ENCODE results near the gene HM13. TPM values are rescaled to one million over a fixed set of nuclear protein-coding genes. Genes with fewer than 3 reads are reported as not detected.

HM13 gene
- total RNA-seq, 2 donors from 2014 or later = 99.7 to 131 TPM

DNA sequence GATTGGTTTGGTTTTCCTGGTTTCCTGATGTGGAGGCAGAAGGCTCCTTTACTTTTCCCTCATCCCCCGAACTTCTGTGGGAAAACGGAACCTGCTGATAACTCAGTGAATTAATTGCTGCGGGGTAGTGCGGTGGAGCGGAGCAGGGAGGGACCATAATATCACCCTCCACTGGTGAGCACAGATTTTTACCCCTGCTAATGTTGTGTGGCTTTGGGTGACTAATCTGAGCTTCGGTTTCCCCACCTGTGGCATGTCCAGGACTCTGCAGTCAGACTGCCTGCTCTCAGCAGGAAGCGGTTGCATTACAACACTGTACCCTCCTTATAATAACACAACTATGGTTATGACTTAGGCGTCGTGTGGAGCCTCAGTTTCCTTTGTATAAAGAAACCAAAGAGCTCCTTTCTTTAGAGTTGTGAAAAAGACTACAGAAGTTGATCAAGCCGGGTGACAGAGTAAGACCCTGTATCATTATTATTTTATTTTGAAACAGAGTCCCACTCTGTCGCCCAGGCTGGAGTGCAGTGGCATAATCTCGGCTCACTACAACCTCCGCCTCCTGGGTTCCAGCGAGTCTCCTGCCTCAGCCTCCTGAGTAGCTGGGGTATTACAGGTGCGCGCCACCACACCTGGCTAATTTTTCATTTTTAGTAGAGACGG lies 88.7 kb downstream of the HM13 start:
- Histone ChIP-seq H3K27me3 (replicated peaks; ENCODE audit: insufficient read depth) (no peaks in the 10 kb centered on the region), H3K36me3 (no peaks in the 10 kb centered on the region), H3K27ac (peak overlapping the region in 1 of 2 donors; percentile 18), H3K4me1 (replicated peaks) (peaks cover 1% of the 10 kb centered on the region), H3K9me3 (no peaks in the 10 kb centered on the region), H3K4me3 (no peak overlapping the region)
- TF ChIP-seq POLR2A (IDR thresholded peaks at IDR 0.05) (no peak), POLR2AphosphoS5 (IDR thresholded peaks at IDR 0.05) (no peak), CTCF (IDR thresholded peaks at IDR 0.05) (no peak)
- intact Hi-C loops (cut with DNase I) = no loop called here
- 70% methylated on average over 17 of the region's 17 CpGs for WGBS
- no peak for DNase-seq (ENCODE audit: low spot score)

GRCh38 chr20:31603822-31604566 lies 89.8 kb downstream of the HM13 start:
- H3K9me3 ChIP-seq = no peaks in the 10 kb centered on the region
- DNase-seq (ENCODE audit: low spot score) = peak; percentile 95
- 10% methylated on average over 43 of the region's 43 CpGs for WGBS
- peaks cover 12% of the 10 kb centered on the region for H3K4me1 ChIP-seq (replicated peaks)
- no peaks in the 10 kb centered on the region for H3K36me3 ChIP-seq
- intact Hi-C loops (cut with DNase I) = loop anchor here (2.0 kb wide), 1 partner anchor 31 kb away; no protein-coding TSS in a partner anchor
- TF ChIP-seq POLR2A (IDR thresholded peaks at IDR 0.05) (peak; percentile 93), CTCF (IDR thresholded peaks at IDR 0.05) (no peak), POLR2AphosphoS5 (IDR thresholded peaks at IDR 0.05) (peak; percentile 92)
- peak overlapping the region; percentile 69 to 71 for H3K4me3 ChIP-seq
- peak overlapping the region; percentile 85 to 86 for H3K27ac ChIP-seq
- H3K27me3 ChIP-seq (replicated peaks; ENCODE audit: insufficient read depth) = no peaks in the 10 kb centered on the region

DNA sequence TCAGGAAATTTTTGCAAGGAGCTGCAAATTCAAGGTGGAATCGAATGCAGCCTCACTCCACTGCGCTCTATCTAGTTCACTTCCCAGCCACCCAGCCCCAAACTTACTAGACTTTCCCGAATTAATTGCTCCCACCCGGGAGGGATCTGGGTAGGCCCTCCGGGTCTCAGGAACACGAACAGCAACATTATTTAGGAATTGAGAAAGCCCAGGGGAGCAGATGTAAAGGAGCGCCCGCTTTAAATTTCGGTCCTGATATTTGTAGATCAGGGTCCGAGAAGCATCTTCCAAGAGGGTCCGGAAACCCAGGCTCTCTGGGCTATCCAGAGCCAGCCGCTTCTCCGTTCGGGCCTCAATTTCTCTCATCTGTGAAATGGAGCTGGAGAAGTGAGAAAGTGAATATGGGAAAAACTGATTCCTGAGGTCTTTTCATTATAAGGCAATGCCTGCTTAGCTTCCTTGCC lies 90.4 kb downstream of the HM13 start:
- TF ChIP-seq CTCF (IDR thresholded peaks at IDR 0.05) = no peak
- no peak for TF ChIP-seq POLR2AphosphoS5 (IDR thresholded peaks at IDR 0.05)
- Histone ChIP-seq H3K36me3 (no peaks in the 10 kb centered on the region), H3K4me1 (replicated peaks) (peaks cover 16% of the 10 kb centered on the region), H3K4me3 (peak overlapping the region; percentile 69 to 71), H3K27ac (peak overlapping the region; percentile 85 to 86), H3K27me3 (replicated peaks; ENCODE audit: insufficient read depth) (no peaks in the 10 kb centered on the region), H3K9me3 (no peaks in the 10 kb centered on the region)
- WGBS = 0% methylated on average over 14 of the region's 14 CpGs
- DNase-seq (ENCODE audit: low spot score) = no peak
- intact Hi-C loops (cut with DNase I) = loop anchor here (2.0 kb wide), 1 partner anchor 32 kb away; no protein-coding TSS in a partner anchor

- no peaks in the 10 kb centered on the region for H3K27me3 ChIP-seq (replicated peaks; ENCODE audit: insufficient read depth)
- H3K4me3 ChIP-seq = peak within 1 kb of the TSS; percentile 69 to 71
- intact Hi-C loops (cut with DNase I) = loop anchor here (2.0 kb wide), 1 partner anchor 32 kb away; no protein-coding TSS in a partner anchor
- under 1% methylated on average over 51 of the region's 74 CpGs for WGBS
- peak; percentile 98 for DNase-seq (ENCODE audit: low spot score)
- H3K9me3 ChIP-seq = no peaks in the 10 kb centered on the region
- TF ChIP-seq POLR2A (IDR thresholded peaks at IDR 0.05) (peak; percentile 97), CTCF (IDR thresholded peaks at IDR 0.05) (peak in 2 of 4 experiments; percentile 6 to 13), POLR2AphosphoS5 (IDR thresholded peaks at IDR 0.05) (peak; percentile 95)
- peaks cover 16% of the 10 kb centered on the region for H3K4me1 ChIP-seq (replicated peaks)
- H3K36me3 ChIP-seq = no peaks in the 10 kb centered on the region
- H3K27ac ChIP-seq = peak within 1 kb of the TSS; percentile 85 to 86
These were observed 91.0 kb downstream of the HM13 start, which contains the start of gene ID1 for GRCh38 chr20:31605031-31605901. Gene ID1, plus strand, starts transcription at chr20:31605289. Its CDS starts 99 bp downstream, at chr20:31605388.

All from prostate gland (tissue), 2 donors.